Measurements from ENCODE around the gene UBAC1. TPM values are rescaled to one million over a fixed set of nuclear protein-coding genes. Genes with fewer than 3 reads are reported as not detected.
"Not testable (repeated sequence)": the region's sequence is repeated elsewhere in the genome, so short reads cannot be mapped to it uniquely, and the experiment has no call there.

UBAC1 gene
- polyA plus RNA-seq, 1 donor = 48.1 TPM

GRCh38 chr9:135956802-135957174 lies 4.4 kb downstream of the UBAC1 start:
- no peak for DNase-seq

GRCh38 chr9:135955934-135956801 lies 5.0 kb downstream of the UBAC1 start:
- no peak for DNase-seq

GRCh38 chr9:135952664-135953206 lies 8.4 kb downstream of the UBAC1 start:
- DNase-seq = no peak

- DNase-seq = no peak
These were observed 9.1 kb downstream of the UBAC1 start for GRCh38 chr9:135951889-135952663.

GRCh38 chr9:135951310-135951709 lies 9.9 kb downstream of the UBAC1 start:
- DNase-seq = not testable (repeated sequence)

- DNase-seq = not testable (repeated sequence)
These were observed 10.3 kb downstream of the UBAC1 start for GRCh38 chr9:135950841-135951240.

GRCh38 chr9:135950135-135950682 lies 11.0 kb downstream of the UBAC1 start:
- DNase-seq = no peak

GRCh38 chr9:135949501-135950134 lies 11.6 kb downstream of the UBAC1 start:
- DNase-seq = no peak

GRCh38 chr9:135948968-135949367 lies 12.2 kb downstream of the UBAC1 start:
- no peak for DNase-seq

GRCh38 chr9:135948446-135948845 lies 12.7 kb downstream of the UBAC1 start:
- DNase-seq = no peak

- DNase-seq = no peak
These were observed 13.6 kb downstream of the UBAC1 start for GRCh38 chr9:135947582-135947981.

GRCh38 chr9:135947105-135947504 lies 14.1 kb downstream of the UBAC1 start:
- DNase-seq = not testable (repeated sequence)

GRCh38 chr9:135946392-135946994 lies 14.7 kb downstream of the UBAC1 start:
- DNase-seq = no peak

GRCh38 chr9:135945969-135946368 lies 15.2 kb downstream of the UBAC1 start:
- DNase-seq = no peak

- no peak for DNase-seq
These were observed 16.5 kb downstream of the UBAC1 start for GRCh38 chr9:135944444-135945252.

GRCh38 chr9:135943604-135944003 lies 17.6 kb downstream of the UBAC1 start:
- not testable (repeated sequence) for DNase-seq

- no peak for DNase-seq
These were observed 19.7 kb downstream of the UBAC1 start for GRCh38 chr9:135941288-135941995.

GRCh38 chr9:135939351-135940265 lies 21.6 kb downstream of the UBAC1 start:
- no peak for DNase-seq

Data from hindlimb muscle (tissue), 1 donor.